ENCODE data around the gene SLC15A3.
"Not testable (repeated sequence)": the region's sequence is repeated elsewhere in the genome, so short reads cannot be mapped to it uniquely, and the experiment has no call there.

The SLC15A3 gene

GRCh38 chr11:60974726-60975125, 22.8 kb upstream of the SLC15A3 start:
- Histone ChIP-seq H4K8ac (ENCODE audit: low read length) (no peak overlapping the region), H3K14ac (ENCODE audit: low read length in 2 of 2) (no peak overlapping the region), H2BK15ac (ENCODE audit: low read depth, poor library complexity, severe bottlenecking) (no peak overlapping the region), H3K36me3 (ENCODE audit: control insufficient read depth in 1 of 2, insufficient read depth in 2 of 2, low read depth in 1 of 2, low read length in 2 of 2) (no peaks in the 10 kb centered on the region), H3K4me2 (ENCODE audit: low read length, poor library complexity, severe bottlenecking) (no peak overlapping the region), H2BK120ac (ENCODE audit: low read depth, low read length) (no peak overlapping the region), H3K27me3 (ENCODE audit: control insufficient read depth in 1 of 2, insufficient read depth in 1 of 2, low read length in 2 of 2) (peaks cover 29 to 42% of the 10 kb centered on the region in 2 experiments), H3K9ac (ENCODE audit: low read length) (no peak overlapping the region), H2BK5ac (ENCODE audit: low read depth, low read length, poor library complexity, severe bottlenecking) (no peak overlapping the region), H3K27ac (ENCODE audit: low read length, poor library complexity, severe bottlenecking) (no peak overlapping the region), H2AFZ (ENCODE audit: low read depth, low read length) (no peak overlapping the region), H3K79me1 (replicated peaks; ENCODE audit: low read length, poor library complexity, severe bottlenecking) (no peaks in the 10 kb centered on the region), H2BK12ac (ENCODE audit: low read length in 2 of 2) (no peak overlapping the region), H3K9me3 (ENCODE audit: control insufficient read depth, low read length) (no peaks in the 10 kb centered on the region), H2AK5ac (ENCODE audit: low read length, severe bottlenecking) (no peak overlapping the region), H3K23ac (ENCODE audit: low read length in 2 of 2) (no peak overlapping the region), H3K4ac (ENCODE audit: low read depth in 1 of 2, low read length in 2 of 2) (no peak overlapping the region), H3K4me3 (ENCODE audit: insufficient read depth in 1 of 2, low read depth in 1 of 2, low read length in 2 of 2) (no peak overlapping the region), H4K91ac (ENCODE audit: low read length) (no peak overlapping the region), H3K18ac (ENCODE audit: low read depth in 1 of 2, low read length in 2 of 2) (no peak overlapping the region), H3K4me1 (ENCODE audit: control insufficient read depth, insufficient read depth, low read depth, low read length) (peaks cover 1% of the 10 kb centered on the region)
- no peak for DNase-seq
- WGBS, result 95% methylated on average over 3 of the region's 6 CpGs

GRCh38 chr11:60974316-60974715, 22.3 kb upstream of the SLC15A3 start:
- not testable (repeated sequence) for H3K36me3 ChIP-seq (ENCODE audit: control insufficient read depth in 1 of 2, insufficient read depth in 2 of 2, low read depth in 1 of 2, low read length in 2 of 2); H3K9ac ChIP-seq (ENCODE audit: low read length); H3K4me2 ChIP-seq (ENCODE audit: low read length, poor library complexity, severe bottlenecking); H4K8ac ChIP-seq (ENCODE audit: low read length); H3K79me1 ChIP-seq (replicated peaks; ENCODE audit: low read length, poor library complexity, severe bottlenecking); H3K4ac ChIP-seq (ENCODE audit: low read depth in 1 of 2, low read length in 2 of 2); H2BK5ac ChIP-seq (ENCODE audit: low read depth, low read length, poor library complexity, severe bottlenecking); H2BK120ac ChIP-seq (ENCODE audit: low read depth, low read length); H2AK5ac ChIP-seq (ENCODE audit: low read length, severe bottlenecking); H3K4me3 ChIP-seq (ENCODE audit: insufficient read depth in 1 of 2, low read depth in 1 of 2, low read length in 2 of 2); H2AFZ ChIP-seq (ENCODE audit: low read depth, low read length); H3K23ac ChIP-seq (ENCODE audit: low read length in 2 of 2); H3K18ac ChIP-seq (ENCODE audit: low read depth in 1 of 2, low read length in 2 of 2); H2BK12ac ChIP-seq (ENCODE audit: low read length in 2 of 2); H4K91ac ChIP-seq (ENCODE audit: low read length); H3K27ac ChIP-seq (ENCODE audit: low read length, poor library complexity, severe bottlenecking); H3K14ac ChIP-seq (ENCODE audit: low read length in 2 of 2); H3K4me1 ChIP-seq (ENCODE audit: control insufficient read depth, insufficient read depth, low read depth, low read length); H3K9me3 ChIP-seq (ENCODE audit: control insufficient read depth, low read length); H2BK15ac ChIP-seq (ENCODE audit: low read depth, poor library complexity, severe bottlenecking); DNase-seq
- WGBS, result 87% methylated on average over 10 of the region's 13 CpGs
- H3K27me3 ChIP-seq (ENCODE audit: control insufficient read depth in 1 of 2, insufficient read depth in 1 of 2, low read length in 2 of 2), result peaks cover 29 to 40% of the 10 kb centered on the region in 2 experiments

- H3K27me3 ChIP-seq (ENCODE audit: control insufficient read depth in 1 of 2, insufficient read depth in 1 of 2, low read length in 2 of 2), result peaks cover 24 to 34% of the 10 kb centered on the region in 2 experiments
Measured at GRCh38 chr11:60973699-60974098, 21.7 kb upstream of the SLC15A3 start.

GRCh38 chr11:60972182-60973030, 20.4 kb upstream of the SLC15A3 start:
- no peak overlapping the region for H3K14ac ChIP-seq (ENCODE audit: low read length in 2 of 2)
- no peak overlapping the region for H3K18ac ChIP-seq (ENCODE audit: low read depth in 1 of 2, low read length in 2 of 2)
- H3K9ac ChIP-seq (ENCODE audit: low read length), result no peak overlapping the region
- H2BK120ac ChIP-seq (ENCODE audit: low read depth, low read length), result no peak overlapping the region
- H3K23ac ChIP-seq (ENCODE audit: low read length in 2 of 2), result no peak overlapping the region
- H3K4me2 ChIP-seq (ENCODE audit: low read length, poor library complexity, severe bottlenecking), result no peak overlapping the region
- no peak overlapping the region for H4K91ac ChIP-seq (ENCODE audit: low read length)
- 84% methylated on average over 15 of the region's 15 CpGs for WGBS
- no peak overlapping the region for H3K4ac ChIP-seq (ENCODE audit: low read depth in 1 of 2, low read length in 2 of 2)
- H4K8ac ChIP-seq (ENCODE audit: low read length), result no peak overlapping the region
- H3K36me3 ChIP-seq (ENCODE audit: control insufficient read depth in 1 of 2, insufficient read depth in 2 of 2, low read depth in 1 of 2, low read length in 2 of 2), result no peaks in the 10 kb centered on the region
- no peak for DNase-seq
- no peaks in the 10 kb centered on the region for H3K79me1 ChIP-seq (replicated peaks; ENCODE audit: low read length, poor library complexity, severe bottlenecking)
- H3K27me3 ChIP-seq (ENCODE audit: control insufficient read depth in 1 of 2, insufficient read depth in 1 of 2, low read length in 2 of 2), result peaks cover 16 to 27% of the 10 kb centered on the region in 2 experiments
- no peak overlapping the region for H2AFZ ChIP-seq (ENCODE audit: low read depth, low read length)
- no peak overlapping the region for H2BK5ac ChIP-seq (ENCODE audit: low read depth, low read length, poor library complexity, severe bottlenecking)
- H3K4me3 ChIP-seq (ENCODE audit: insufficient read depth in 1 of 2, low read depth in 1 of 2, low read length in 2 of 2), result no peak overlapping the region
- H2AK5ac ChIP-seq (ENCODE audit: low read length, severe bottlenecking), result no peak overlapping the region
- H2BK12ac ChIP-seq (ENCODE audit: low read length in 2 of 2), result no peak overlapping the region
- peaks cover 4% of the 10 kb centered on the region for H3K9me3 ChIP-seq (ENCODE audit: control insufficient read depth, low read length)
- H3K27ac ChIP-seq (ENCODE audit: low read length, poor library complexity, severe bottlenecking), result no peak overlapping the region
- no peak overlapping the region for H2BK15ac ChIP-seq (ENCODE audit: low read depth, poor library complexity, severe bottlenecking)
- peaks cover 1% of the 10 kb centered on the region for H3K4me1 ChIP-seq (ENCODE audit: control insufficient read depth, insufficient read depth, low read depth, low read length)

More at GRCh38 chr11:60973699-60974098, 21.7 kb upstream of the SLC15A3 start:
- Histone ChIP-seq H2BK5ac (ENCODE audit: low read depth, low read length, poor library complexity, severe bottlenecking) (no peak overlapping the region), H2BK12ac (ENCODE audit: low read length in 2 of 2) (no peak overlapping the region), H2BK120ac (ENCODE audit: low read depth, low read length) (no peak overlapping the region), H3K4me1 (ENCODE audit: control insufficient read depth, insufficient read depth, low read depth, low read length) (peaks cover 1% of the 10 kb centered on the region), H3K27ac (ENCODE audit: low read length, poor library complexity, severe bottlenecking) (no peak overlapping the region), H3K9ac (ENCODE audit: low read length) (no peak overlapping the region), H2BK15ac (ENCODE audit: low read depth, poor library complexity, severe bottlenecking) (no peak overlapping the region), H3K4ac (ENCODE audit: low read depth in 1 of 2, low read length in 2 of 2) (no peak overlapping the region), H2AFZ (ENCODE audit: low read depth, low read length) (no peak overlapping the region), H3K18ac (ENCODE audit: low read depth in 1 of 2, low read length in 2 of 2) (no peak overlapping the region), H4K8ac (ENCODE audit: low read length) (no peak overlapping the region), H3K4me2 (ENCODE audit: low read length, poor library complexity, severe bottlenecking) (no peak overlapping the region), H3K9me3 (ENCODE audit: control insufficient read depth, low read length) (no peaks in the 10 kb centered on the region), H3K79me1 (replicated peaks; ENCODE audit: low read length, poor library complexity, severe bottlenecking) (no peaks in the 10 kb centered on the region), H3K36me3 (ENCODE audit: control insufficient read depth in 1 of 2, insufficient read depth in 2 of 2, low read depth in 1 of 2, low read length in 2 of 2) (no peaks in the 10 kb centered on the region), H2AK5ac (ENCODE audit: low read length, severe bottlenecking) (no peak overlapping the region), H3K4me3 (ENCODE audit: insufficient read depth in 1 of 2, low read depth in 1 of 2, low read length in 2 of 2) (no peak overlapping the region), H3K14ac (ENCODE audit: low read length in 2 of 2) (no peak overlapping the region), H4K91ac (ENCODE audit: low read length) (no peak overlapping the region), H3K23ac (ENCODE audit: low read length in 2 of 2) (no peak overlapping the region)
- WGBS, result 87% methylated on average over 6 of the region's 6 CpGs
- DNase-seq, result no peak
